Prostate gland (tissue), 2 donors: ENCODE measurements around the gene DNM3.

Source experiments
- CTCF ChIP-seq, 4 experiments: fragments of 200-600 bp in 2 of 4; fragments of 450-650 bp in 2 of 4; sonication (generic) in 2 of 4; IDR thresholded peaks; 1 replicate in 3 of 4; 2 replicates in 1 of 4; pipeline ENCODE4 v1.5.1; 2016 to 2019; ENCODE audit warnings: antibody characterized with exemption in 4 of 4, mild to moderate bottlenecking in 2 of 4, moderate library complexity in 2 of 4
- POLR2A ChIP-seq: fragments of 450-650 bp; IDR thresholded peaks from one replicate; pipeline ENCODE4 v1.6.1; 2016; ENCODE audit warnings: antibody characterized with exemption, mild to moderate bottlenecking

GRCh38 chr1:172275478-172275877 is 434.2 kb downstream of the DNM3 start:
- no peak for TF ChIP-seq CTCF (IDR thresholded peaks at IDR 0.05)
- no peak for TF ChIP-seq POLR2A
